HG02884 (cell line): ENCODE measurements around the gene FAM90A1.
"Not testable (repeated sequence)": the region's sequence is repeated elsewhere in the genome, so short reads cannot be mapped to it uniquely, and the experiment has no call there.

Experiments used
- ATAC-seq: cut with Tn5 transposase; IDR thresholded peaks from one replicate; pipeline ENCODE4 v1.9.1; 2021; ENCODE audit warnings: mild to moderate bottlenecking, moderate library complexity; ENCODE audit not compliant: unreplicated experiment

FAM90A1 gene

DNA sequence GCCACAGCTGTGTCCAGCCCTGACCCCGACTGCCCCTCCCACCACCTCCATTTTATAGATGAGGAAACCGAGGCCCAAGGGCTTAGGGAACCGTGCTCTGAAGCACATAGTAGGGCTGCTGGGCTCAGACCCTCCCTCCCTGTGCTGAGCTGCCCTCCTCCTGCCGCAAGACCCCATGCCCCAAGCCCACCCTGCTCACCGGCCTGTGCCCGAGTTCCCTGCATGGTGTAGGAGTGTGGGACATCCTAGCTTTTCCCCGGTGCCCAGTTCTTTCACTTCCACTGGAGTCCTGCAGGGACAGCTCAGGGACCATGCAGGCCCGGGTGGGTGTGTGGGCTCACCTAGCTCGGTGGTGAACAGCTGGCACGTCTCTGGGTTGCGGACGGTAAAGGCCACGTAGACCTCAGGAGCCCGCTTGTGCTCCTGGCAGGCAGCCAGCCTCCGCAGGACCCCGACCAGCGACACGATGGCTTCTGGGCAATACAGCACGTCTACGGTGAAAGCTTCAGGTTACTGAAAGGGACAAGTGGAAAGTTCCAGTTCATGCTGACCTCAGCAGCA lies 6.6 kb upstream of the FAM90A1 start:
- not testable (repeated sequence) for ATAC-seq

DNA sequence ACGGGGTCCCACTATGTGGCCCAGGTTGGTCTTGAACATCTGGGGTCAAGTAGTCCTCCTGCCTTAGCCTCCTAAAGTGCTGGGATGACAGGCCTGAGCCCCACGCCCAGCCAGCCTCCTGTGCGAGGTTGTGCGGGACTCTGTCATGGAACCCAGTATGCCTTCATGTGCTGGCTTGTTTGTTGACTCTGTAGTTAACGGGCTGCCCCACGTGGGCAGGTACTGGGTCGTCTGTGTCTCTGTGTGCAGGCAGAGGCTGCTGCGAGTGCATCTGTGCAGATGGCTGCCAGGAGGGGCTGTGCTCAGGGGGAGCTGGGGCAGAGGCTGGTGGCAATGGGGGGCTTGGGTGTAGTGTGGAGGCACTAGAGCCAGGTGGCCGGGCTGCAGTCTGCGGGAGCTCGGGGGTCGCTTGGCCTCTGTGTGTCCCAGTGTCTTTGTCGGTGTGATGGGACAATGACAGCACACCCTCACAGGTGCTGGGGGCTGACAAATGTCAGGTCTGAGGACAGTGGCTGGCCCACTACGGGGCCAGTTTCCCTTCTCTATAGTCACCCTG lies 6.0 kb upstream of the FAM90A1 start:
- not testable (repeated sequence) for ATAC-seq

GRCh38 chr12:8231666-8232608 lies 4.5 kb upstream of the FAM90A1 start:
- ATAC-seq: not testable (repeated sequence)

GRCh38 chr12:8231049-8231448 lies 3.6 kb upstream of the FAM90A1 start:
- ATAC-seq: not testable (repeated sequence)

DNA sequence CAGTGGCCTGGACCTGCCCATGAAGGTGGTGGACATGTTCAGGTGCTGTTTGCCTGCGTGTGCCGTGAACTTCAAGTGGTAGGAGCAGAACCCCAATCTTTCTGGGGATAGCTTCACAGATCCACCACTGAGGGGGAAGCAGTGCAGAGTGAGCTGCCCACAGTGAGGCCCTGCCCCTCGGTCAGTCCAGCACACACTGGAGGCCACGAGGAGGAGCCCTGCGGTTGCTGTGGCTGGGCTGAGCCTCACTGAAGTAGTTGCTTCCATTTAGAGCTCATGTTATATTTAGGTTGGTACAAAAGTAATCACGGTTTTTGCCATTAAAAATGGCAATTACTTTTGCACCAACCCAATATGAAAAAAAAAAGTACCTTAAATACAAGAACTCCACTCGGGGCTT lies 2.1 kb upstream of the FAM90A1 start:
- ATAC-seq: not testable (repeated sequence)

GRCh38 chr12:8228607-8229006 lies 1.2 kb upstream of the FAM90A1 start:
- not testable (repeated sequence) for ATAC-seq

- ATAC-seq: not testable (repeated sequence)
These were observed 287 bp upstream of the FAM90A1 start for GRCh38 chr12:8227732-8228077.

GRCh38 chr12:8226355-8226754 lies 1.1 kb downstream of the FAM90A1 start:
- no peak for ATAC-seq

- not testable (repeated sequence) for ATAC-seq
These were observed 2.6 kb downstream of the FAM90A1 start for GRCh38 chr12:8224782-8225181.

GRCh38 chr12:8223646-8224045 lies 3.8 kb downstream of the FAM90A1 start:
- ATAC-seq: not testable (repeated sequence)

- ATAC-seq: not testable (repeated sequence)
These were observed 5.1 kb downstream of the FAM90A1 start for GRCh38 chr12:8222303-8222702.

DNA sequence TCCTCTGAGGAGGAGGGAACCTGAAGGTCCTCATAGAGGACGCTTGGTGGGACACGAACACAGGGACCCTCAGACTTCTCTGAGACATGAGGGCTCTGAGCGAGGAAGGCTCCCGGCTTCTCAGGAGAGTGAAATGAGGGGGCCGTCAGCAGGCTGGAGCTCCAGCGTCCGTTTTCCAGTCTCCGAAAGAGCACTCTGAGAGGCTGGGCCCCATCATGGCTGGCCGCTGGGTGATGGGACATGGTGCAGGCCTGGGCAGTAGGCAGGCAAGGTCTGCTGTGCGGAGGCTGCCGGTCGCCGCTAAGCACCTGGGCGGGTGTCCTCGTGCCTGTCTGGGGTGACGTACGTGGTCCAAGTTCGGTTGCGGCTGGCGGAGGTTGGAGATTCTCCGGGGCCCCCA lies 5.6 kb downstream of the FAM90A1 start:
- ATAC-seq: not testable (repeated sequence)

- ATAC-seq: not testable (repeated sequence)
These were observed 6.0 kb downstream of the FAM90A1 start for GRCh38 chr12:8221375-8221774.

- not testable (repeated sequence) for ATAC-seq
These were observed 8.6 kb downstream of the FAM90A1 start for GRCh38 chr12:8218711-8219382.

DNA sequence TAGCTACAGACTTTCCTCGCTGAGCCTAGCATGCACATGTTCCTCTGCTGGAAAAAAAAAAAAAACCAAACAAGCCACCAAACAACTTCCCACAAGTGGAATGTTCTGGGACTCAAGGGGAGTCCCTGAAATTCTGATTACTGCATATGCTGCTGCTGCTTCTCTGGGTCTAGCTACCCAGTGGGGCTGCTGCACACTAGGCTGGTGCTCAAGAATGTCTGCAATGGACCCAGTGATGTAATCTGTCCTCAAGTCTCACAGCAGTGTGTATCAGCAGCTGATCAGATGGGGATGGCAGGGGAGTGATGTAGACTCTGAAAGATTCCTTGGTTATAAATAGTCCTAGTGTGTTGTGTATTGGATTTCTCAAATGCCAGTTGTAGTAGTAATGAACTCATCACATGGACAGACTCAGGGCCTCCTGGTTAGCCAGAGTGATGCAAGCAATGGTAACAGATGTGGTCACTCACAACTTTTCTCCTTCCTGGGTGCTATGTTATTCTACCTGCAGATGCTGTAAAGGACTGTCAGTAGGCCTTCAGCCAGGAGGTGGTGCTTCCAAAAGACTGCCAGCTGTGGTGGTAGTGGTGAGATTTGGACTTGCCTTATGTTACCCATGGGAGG lies 29.6 kb downstream of the FAM90A1 start:
- not testable (repeated sequence) for ATAC-seq

GRCh38 chr12:8188088-8188487 lies 39.3 kb downstream of the FAM90A1 start:
- ATAC-seq: not testable (repeated sequence)

DNA sequence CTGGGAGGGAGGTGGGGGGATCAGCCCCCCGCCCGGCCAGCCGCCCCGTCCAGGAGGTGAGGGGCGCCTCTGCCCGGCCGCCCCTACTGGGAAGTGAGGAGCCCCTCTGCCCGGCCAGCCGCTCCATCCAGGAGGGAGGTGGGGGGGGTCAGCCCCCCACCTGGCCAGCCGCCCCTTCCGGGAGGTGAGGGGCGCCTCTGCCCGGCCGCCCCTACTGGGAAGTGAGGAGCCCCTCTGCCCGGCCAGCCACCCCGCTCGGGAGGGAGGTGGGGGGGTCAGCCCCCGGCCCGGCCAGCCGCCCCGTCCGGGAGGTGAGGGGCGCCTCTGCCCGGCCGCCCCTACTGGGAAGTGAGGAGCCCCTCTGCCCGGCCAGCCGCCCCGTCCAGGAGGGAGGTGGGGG lies 43.2 kb downstream of the FAM90A1 start:
- ATAC-seq: not testable (repeated sequence)

DNA sequence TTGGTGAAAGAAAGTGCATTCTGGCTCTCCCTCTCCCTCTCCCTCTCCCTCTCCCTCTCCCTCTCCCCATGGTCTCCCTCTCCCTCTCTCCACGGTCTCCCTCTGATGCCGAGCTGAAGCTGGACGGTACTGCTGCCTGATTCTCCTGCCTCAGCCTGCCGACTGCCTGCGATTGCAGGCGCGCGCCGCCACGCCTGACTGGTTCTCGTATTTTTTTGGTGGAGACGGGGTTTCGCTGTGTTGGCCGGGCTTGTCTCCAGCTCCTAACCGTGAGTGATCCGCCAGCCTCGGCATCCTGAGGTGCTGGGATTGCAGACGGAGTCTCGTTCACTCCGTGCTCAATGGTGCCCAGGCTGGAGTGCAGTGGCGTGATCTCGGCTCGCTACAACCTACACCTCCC lies 44.1 kb downstream of the FAM90A1 start:
- ATAC-seq: not testable (repeated sequence)

DNA sequence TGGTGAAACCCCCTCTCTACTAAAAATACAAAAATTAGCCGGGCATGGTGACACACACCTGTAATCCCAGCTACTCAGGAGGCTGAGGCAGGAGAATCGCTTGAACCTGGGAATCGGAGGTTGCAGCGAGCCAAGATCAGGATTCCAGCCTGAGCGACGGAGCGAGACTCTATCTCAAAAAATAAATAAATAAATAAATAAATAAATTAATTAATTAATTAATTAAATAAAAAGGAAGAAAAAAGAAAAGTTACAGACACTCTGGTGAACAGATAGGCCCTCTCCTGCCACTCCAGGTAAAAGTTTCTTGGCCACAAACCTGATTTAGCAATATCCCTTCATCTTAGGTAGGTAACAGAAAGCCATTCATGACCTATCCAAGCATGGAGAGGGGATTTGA lies 44.5 kb downstream of the FAM90A1 start:
- not testable (repeated sequence) for ATAC-seq

GRCh38 chr12:8181271-8181670 lies 46.1 kb downstream of the FAM90A1 start:
- ATAC-seq: not testable (repeated sequence)
